Stimulated activated CD8-positive, alpha-beta memory T cell treated with anti-CD3 and anti-CD28 coated beads, Interleukin-12 subunit alpha, Interleukin-12 subunit beta, amount 100 ng/mL, for 4 hours (primary cell): ENCODE results near the gene VPS8.

Source experiments
- DNase-seq: peaks from one replicate; pipeline ENCODE4 v3.0.0-alpha.2; 2020; ENCODE audit warnings: low read depth

VPS8 gene

DNA sequence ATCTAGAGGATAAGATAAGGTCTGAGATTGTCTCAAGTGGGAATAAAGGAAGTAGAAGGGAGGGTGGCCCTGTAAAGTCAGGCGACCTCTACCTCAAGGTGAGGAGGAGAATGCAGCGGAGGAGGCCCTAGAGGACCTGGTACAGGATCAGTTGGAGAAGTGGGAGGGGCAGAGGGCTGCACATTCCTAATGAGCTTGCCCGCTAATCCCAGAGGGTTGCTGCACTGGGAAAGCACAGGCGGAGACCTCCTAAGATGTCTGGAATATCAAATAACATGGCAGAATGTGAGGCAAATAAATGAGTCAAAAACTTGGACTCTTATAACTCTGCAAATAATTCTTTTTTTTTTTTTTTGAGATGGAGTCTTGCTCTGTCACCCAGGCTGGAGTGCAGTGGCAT is 30.2 kb upstream of the VPS8 start:
- DNase-seq = no peak

DNA sequence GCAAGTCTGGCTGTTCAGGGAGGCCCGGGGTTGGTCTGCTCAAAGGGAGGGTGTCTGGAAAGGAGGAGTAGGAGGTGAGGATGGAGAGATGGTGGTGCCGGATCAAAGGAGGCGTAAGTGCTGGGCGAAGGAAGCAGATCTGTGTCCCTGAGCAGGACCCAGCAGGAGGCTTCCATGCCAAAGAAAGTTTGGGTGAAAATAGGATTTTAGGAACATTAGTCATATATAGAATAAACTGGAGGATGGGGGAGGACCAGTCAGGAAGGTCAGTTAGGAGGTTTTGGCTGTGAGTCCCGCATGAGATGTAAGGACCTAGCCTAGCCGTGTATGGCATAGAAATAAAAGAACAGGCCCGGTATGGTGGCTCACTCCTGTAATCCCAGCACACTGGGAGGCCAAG is 28.6 kb upstream of the VPS8 start:
- no peak for DNase-seq

DNA sequence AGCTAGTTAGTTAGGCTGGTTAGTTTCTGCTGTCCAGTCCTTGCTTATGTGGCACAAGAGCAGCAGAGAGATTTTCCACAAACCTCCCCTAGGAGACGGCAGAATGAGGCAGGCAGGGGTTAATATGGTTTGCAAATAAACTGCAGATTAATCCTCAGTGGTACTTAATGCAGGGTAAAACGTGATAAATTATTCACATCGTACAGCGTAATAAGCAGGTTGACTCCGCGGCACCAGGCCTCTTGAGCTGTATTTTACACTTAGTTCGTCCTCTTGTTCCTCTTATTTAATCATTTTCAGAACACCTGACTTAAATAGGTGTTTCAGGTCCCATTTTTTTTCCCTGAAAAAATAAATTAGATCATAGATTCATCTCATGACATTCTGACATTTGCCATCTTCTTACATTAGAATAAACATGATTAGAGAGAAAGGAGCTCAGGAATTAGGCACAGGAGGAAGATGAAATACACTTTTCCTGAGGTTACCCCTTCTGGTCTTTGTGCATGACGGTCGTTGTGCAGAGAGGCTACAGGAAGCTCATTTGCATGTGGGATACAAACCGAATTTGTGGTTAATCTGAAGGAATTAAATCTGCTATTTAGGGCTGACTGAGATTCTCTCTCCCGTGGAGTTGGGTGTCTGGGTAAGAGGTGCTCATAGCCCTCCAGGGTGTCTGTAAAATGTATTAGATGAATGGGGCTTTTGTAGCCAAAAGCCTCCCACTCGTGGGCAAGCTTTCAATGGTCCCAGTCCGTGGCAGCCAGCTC is 27.1 kb upstream of the VPS8 start:
- no peak for DNase-seq

DNA sequence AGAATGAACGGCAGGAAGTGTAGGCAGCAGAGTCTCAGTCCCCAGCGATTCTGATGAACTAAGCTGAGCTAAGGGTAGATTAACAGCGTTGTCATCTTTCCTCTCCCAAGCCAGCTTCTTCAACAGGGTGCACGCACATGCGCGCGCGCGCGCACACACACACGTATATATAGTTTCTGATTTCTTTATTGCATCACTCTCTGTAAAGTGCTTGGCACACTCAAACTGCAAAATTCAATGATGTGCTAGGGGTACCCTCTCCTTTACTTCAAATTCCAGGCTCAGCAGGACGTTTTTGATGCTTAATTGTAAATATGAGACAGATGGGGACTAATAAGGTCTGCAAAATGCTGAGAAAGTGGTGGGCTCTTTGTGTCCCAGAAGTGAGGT is 26.1 kb upstream of the VPS8 start:
- DNase-seq = no peak

DNA sequence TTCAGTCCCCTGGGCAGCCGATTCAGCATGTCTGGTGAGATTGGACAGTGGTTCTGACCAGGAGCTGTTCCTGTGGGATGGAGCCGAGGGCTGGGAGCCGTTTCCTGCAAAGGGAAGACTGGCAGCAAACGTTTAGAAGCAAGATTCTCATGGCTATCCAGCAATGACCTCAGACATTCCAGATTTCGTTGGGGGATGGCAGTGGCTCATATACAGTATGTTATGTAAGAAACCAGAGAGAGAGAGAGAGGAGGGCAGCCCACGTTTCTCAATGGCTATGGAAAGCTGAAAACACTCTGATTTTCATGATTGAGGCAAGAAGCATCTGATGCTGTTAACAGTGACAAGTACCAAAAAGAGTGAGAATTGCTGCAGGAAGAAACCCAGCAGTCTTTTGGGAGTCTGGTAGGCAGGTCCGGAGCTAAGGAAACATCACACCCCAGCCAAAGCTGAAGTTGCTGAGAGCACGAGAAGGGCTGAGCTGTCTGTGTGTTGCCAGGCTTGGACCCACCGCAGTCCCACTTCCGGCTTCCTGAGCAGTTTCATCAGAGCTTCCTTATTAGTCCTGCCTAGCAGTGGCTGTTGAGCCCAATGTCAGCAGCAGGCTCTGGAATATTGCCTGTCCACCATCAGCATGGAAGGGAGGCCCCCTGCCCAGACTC is 25.6 kb upstream of the VPS8 start:
- no peak for DNase-seq

DNA sequence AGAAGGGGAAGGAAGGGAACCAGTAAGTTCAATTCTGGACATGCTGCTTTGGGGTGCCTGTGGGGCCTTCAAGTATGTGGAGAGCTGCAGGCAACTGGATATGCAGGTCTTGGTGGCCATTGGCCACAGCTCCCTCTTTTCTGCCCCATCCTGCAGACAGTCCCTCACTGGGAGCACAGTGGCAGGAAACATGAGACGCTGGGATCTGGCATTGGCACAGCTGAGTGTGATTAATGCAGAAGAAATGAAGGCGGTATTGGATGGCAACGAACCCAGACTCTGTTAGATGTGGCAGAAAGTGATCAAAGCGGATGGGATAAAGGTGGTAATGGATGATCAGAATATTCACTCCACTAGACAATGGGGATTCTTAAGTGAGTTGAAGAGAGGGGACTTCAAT is 23.2 kb upstream of the VPS8 start:
- no peak for DNase-seq

DNA sequence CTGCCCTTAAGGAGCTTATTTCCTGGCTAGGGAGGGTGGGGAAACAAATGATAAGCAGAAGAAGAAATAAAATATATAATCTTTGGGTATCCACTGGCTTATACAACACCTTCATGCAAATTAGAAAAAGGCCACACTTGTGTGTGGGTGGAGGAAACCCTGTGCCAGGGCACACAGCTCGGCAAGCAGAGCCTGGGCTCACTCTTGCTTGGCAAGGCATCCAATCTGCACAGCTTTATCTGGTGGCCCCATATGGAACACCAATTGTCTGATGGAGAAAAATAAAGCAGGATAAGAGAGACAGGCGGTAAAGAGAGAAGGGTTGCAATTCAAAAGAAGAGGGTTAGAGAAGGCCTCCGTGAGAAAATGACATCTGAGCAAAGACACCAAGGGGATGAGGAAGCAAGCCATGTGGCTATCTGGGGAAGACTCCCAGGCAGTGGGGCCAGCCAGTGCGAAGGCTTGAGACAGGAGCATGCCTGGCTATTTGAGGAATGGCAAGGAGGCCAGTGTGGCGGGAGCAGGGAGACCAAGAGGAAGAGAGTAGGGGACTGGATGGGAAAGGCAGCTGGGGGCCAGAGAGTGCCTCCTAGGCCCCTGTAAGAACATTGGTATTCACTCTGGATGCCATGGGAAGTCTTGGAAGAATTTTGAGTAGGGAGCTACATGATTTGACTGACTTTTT is 22.5 kb upstream of the VPS8 start:
- DNase-seq = no peak

DNA sequence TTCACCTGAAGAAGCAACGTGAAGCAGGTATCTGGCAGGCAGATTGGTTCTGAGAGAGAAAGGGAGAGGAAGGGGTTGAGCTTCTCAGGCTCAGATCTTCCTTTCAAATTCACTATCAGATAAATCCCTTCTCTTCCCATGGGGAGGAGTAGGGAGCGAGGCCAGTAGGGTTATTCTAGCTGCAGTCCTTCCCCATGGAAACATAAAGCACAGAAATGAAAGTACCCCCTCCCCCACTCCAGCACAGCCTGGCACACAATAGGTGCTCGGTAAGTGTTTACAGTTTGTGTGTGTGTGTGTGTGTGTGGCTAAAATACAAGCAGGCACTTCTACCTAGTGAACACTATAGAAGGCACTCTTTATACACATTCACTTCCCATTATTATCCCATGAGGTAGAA is 20.8 kb upstream of the VPS8 start:
- no peak for DNase-seq

DNA sequence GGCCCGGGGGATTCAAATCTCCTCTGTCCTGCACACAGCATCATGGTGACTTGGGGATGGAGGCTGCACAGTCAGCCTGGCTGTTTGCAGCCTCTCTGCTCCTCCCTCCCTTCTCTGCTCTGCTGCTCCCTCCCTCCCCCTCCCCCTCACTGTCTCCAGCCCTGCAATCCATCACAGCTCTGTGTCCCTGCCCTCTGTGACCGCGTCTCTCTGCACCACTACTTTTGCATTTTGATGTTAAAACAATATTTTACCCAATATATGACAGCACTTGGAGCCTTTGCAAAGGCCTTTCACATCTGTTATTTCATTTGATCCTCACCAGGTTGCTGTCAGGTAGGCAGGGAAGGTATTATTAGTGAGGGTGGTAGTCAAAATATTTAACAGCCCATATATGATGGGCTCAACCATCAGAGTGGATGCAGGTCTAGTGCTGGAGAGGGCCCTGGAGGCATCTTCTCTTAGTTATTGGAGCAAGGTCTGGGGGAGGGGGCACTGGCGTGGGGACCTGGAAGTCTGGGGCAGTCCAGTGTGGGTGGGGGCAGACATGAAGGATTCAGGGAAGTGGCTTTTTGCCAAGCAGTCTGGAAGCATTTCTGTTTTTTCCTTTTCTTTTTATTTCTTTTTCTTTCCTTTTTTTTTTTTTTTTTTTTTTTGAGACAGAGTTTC is 16.3 kb upstream of the VPS8 start:
- DNase-seq = no peak

DNA sequence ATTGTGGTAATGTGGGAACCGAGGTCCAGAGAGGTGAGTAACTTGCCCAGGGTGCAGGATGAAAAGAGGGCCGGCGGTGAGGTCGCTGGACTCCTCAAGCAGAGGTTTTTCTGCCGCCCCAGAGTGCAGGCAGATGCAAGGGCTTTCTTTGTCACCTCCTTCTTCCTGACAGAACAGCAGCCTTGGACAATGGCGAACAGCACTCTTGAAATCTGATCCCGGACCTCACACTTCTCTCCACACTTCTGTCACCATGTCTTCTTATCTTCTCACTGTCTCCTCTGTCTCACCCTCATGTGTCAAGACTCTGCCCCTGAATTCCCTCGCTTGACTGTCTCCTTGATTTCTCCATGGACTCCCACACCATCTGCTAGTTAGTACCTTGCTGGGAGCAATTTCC is 15.4 kb upstream of the VPS8 start:
- DNase-seq = no peak

DNA sequence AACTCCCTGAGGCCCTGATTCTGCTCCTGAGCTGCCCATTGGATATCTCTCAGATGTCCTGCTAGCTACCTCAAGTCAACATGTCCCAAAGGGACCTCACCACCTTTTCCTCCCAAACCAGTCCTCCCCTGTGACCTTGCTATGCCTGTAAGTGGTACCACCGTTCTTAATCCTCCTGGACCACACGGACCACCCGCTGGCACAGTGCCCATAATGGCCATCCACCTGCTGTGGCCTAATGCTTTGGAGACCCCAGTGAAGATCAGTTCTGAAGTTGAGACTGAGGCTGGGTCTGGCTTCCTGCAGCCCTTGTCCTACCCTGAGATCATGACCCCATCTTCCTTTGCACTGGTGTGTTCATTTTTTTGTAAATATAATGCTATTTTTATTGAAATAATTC is 15.0 kb upstream of the VPS8 start:
- DNase-seq = no peak

DNA sequence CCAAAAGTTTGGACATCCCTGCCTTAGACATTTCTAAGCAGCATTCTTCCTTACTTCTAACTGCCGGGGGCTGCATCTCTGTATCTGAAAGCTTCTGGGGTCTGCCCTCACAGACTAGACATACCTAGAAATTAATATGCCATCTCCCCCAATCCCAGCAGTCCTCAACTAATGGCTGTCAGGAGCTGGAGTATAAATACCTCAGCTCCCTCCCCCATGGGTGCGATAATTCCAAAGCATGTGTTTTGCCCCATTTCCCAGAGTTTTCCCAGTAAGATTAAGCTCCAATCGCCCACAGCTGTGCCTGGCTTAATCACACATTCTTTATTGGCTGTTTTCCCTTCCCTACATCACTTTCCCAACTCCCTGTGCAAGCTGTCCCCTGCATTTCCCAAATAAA is 13.8 kb upstream of the VPS8 start:
- DNase-seq = no peak

DNA sequence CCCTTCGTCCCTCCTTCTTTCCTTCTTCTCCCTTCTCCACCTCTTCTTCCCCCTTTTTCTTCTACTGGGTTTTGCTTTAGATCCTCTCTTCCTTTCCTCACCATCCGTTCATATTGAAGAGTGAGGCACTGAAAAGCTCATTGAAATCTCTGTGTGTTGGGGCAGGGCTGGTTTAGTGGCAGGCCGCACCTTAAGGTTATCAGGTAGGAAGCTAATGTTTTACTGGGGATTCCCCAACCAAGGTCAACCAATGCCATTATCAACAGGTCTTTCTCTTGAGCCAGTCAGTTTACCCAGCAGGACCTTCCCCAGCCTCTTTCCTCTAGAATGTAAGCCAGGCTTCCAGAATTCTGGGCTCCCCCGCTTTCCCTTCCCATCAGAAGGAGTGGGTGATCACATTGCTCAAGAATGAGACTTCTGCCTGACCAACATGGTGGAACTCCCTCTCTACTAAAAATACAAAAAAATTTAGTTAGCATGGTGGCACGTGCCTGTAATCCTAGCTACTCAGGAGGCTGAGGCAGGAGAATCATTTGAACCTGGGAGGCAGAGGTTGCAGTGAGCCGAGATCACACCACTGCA is 11.5 kb upstream of the VPS8 start:
- DNase-seq = no peak

DNA sequence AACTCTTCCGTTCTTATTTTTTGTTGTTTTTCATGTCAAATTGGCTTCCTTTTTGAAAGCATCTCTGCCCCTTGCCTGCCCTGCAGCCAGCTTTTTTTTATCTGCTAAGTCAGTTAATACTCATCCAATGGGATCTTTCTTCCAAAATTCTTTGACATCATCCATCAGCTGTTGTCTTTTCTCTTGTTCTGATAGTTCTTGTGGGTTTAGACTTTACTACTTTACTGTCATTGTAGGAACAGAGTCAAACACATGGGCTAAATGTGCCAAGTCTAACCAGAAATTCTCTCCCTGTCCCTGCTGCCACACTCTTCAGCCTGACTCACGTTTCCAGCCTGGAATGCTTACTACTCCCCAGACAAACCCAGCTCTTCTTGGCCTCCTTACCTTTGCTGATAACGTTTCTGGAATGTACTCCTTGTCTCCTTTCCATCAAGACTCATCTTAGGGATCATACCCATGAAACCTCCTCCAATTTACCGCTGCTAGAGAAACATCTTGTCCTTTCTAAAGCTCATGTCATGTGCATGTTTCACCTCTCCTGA is 10.7 kb upstream of the VPS8 start:
- no peak for DNase-seq

DNA sequence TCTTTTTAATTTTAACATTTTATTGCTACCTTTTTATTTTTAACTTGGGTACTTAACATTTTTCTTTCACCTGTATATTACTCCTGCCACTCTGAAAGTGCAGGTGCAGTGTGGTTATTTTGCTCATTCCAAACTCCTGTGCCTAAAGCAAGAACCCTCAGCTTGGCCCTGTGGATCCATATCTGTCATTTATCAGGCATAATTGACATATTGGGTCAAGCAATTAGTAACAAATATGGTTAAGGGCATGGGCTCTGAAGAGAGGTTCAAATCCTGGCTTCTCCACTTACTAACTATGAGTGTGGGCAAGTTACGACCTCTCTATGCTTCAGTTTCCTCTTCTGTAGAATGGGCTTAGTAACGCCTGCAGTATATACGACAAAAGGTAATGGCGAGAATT is 9.8 kb upstream of the VPS8 start:
- no peak for DNase-seq

DNA sequence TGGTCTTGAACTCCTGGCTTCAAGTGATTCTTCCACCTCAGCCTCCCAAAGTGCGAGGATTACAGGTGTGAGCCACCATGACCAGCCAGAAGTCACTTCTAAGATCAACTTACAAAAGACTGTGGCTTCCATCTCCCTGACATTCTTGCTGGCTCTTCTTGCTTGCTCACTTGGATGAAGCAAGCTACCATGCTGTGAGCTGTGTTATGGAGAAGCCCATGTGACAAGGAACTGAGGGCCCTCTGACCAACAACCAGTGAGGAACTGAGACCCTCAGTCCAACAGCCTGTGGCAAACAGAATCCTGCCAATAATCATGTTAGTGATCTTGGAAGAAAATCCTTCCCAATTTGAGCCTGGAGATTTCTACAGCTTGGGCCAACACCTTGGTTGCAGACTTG is 7.2 kb upstream of the VPS8 start:
- no peak for DNase-seq

DNA sequence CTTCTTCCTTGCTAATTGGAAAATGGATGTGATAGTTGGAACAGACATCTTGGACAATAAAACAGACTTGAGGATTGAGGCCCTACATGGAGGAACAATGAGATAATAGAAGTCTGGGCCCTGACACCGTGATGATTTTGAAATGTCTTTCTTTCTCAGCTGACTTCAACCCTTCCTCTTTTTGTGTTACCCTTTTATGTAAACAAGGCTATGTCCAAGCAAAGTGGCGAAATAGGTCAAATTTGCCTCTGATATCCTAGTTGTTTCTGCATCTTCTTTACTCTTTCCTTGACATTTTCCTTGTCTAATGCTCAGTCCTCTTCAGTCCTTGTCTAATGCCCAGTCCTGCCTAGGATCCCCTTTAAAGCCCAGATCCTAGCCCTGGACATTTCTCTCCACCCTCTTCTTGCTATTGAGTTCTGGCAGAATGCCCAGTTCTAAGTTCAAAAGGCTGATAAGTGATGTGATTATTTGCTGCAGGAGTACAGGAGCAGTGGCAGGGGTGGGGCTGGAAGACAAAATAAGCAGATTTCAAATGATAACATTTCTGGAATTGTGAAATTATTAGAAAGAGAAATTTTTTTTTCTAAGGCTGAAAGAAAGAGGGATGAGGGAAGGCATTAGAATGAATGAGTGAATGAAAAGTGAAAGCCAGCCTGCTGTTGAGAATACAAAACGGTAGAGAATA is 6.5 kb upstream of the VPS8 start:
- DNase-seq = no peak

DNA sequence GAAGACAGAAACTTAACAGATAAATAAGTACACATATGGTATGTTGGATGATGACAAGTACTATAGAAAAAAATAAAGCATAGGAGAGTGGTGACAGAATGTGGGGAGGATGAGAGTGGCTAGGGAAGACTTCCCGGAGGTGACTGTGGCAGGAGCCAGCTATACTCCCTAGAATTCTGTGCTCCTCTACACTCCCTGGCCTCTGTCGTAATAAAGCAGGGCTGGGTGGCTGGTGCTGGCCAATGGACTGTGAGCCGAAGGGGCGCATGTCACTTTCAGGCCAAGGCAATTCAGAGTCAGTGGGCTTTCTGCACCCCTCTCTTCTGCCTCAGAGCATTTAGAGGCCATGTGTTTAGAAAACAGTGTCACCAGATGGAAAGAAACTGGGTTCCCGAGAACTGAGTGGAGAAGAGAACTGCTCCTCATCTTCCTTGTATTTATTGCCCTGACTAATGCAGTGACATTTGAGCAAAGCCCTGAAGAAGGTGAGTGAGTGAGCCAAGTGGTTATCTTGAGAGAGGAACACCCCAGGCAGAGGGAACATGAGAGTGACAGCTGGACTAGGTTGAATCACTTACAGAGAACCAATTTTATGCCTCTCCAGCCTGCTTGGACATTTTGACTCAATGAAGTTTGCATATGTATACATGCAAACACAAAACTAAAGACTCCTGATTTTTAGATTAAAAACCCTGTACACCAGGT is 5.2 kb upstream of the VPS8 start:
- no peak for DNase-seq

DNA sequence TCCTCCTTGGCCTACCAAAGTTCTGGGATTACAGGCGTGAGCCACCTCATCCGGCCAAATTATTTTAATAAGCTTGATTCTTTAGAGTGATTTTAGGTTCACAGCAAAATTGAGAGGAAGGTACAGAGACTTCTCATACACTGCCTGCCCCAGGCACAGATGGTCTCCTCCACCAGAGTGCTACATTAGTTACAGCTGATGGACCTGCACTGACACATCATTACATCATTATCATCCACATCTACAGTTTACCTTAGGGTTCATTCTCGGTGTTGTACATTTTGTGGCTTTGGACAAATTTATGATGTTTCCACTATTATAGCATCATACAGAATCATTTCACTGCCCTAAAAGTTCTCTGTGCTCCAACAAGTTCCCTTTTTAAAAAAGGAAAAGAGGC is 4.4 kb upstream of the VPS8 start:
- no peak for DNase-seq

DNA sequence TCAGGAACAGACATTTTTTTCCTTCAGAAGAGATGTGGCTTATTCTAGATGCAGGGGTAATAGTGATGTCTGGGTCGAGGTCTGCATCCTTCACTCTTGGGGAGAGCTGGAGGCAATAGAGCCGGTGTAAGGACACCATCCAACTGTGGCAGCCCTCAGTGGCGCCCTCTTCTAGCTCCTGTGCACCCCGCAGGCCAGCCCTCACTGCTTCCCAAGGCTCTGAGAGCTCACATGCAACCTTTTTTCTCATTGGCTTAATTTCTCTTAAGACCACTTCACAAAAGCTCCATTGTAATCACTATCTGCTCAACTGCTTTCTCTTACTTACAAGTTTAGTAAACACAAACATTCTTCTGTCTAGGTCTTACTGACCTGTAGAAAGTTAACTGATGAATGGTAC is 3.9 kb upstream of the VPS8 start:
- DNase-seq = no peak

DNA sequence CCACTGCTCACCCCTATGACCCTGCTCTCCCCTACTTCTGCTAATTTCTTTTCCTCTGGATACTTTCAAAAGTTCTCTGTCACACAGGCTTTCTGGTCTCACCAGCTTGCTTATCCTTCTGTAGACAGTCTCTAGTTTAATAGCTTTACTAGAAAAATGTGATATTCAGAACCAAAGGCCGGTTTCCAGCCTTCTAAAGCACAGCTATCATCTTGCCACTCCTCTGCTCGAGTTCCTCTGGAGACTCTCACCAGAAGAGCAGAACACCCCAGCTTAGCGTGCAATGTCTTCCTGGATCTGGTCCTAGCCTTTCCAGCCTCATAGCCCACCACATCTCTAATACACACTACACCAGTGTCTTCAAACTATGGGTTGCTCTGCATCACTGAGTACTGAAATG is 1.8 kb upstream of the VPS8 start:
- no peak for DNase-seq
